DOHH2 (cell line): Measurements from ENCODE around the gene NDUFS1.

ENCODE experiments used
- H3F3A ChIP-seq: fragments of 200-600 bp; sonication (generic), shearing (Covaris generic); 2 replicates; pipeline ENCODE4 v1.6.0; 2016; ENCODE audit warnings: antibody characterized with exemption, mild to moderate bottlenecking; ENCODE audit not compliant: control insufficient read depth, insufficient read depth
- H3K27ac ChIP-seq: fragments of 200-600 bp; sonication (generic); 2 replicates; pipeline ENCODE4 v1.5.1; 2014; ENCODE audit warnings: low read depth, mild to moderate bottlenecking, low read length, moderate library complexity
- H3K27me3 ChIP-seq: fragments of 200-600 bp; sonication (generic); 2 replicates; pipeline ENCODE4 v1.6.1; 2014; ENCODE audit warnings: mild to moderate bottlenecking, low read length, mixed read lengths; ENCODE audit not compliant: control insufficient read depth
- H3K36me3 ChIP-seq: fragments of 200-600 bp; sonication (generic); 2 replicates; pipeline ENCODE4 v1.6.1; 2014; ENCODE audit warnings: mild to moderate bottlenecking, low read length, moderate library complexity, mixed read lengths; ENCODE audit not compliant: control insufficient read depth
- H3K4me1 ChIP-seq: fragments of 200-600 bp; sonication (generic); 2 replicates; pipeline ENCODE4 v1.6.1; 2014; ENCODE audit warnings: mild to moderate bottlenecking, low read length, mixed read lengths; ENCODE audit not compliant: control insufficient read depth
- H3K4me2 ChIP-seq: fragments of 200-600 bp; sonication (generic); 2 replicates; pipeline ENCODE4 v1.6.0; 2014; ENCODE audit warnings: mild to moderate bottlenecking, low read length, moderate library complexity
- H3K4me3 ChIP-seq: fragments of 200-600 bp; sonication (generic); 2 replicates; pipeline ENCODE4 v1.5.1; 2014; ENCODE audit warnings: mild to moderate bottlenecking, low read length, mixed read lengths
- H3K79me2 ChIP-seq: fragments of 200-600 bp; sonication (generic); 2 replicates; pipeline ENCODE4 v1.6.1; 2014; ENCODE audit warnings: mild to moderate bottlenecking, low read length, mixed read lengths; ENCODE audit not compliant: control insufficient read depth
- H3K9me2 ChIP-seq: fragments of 200-600 bp; sonication (generic); replicated peaks from 2 replicates; pipeline ENCODE4 v1.6.1; 2014; ENCODE audit warnings: mild to moderate bottlenecking, low read length, mixed read lengths; ENCODE audit not compliant: control insufficient read depth
- H3K9me3 ChIP-seq: fragments of 200-600 bp; sonication (generic); 2 replicates; pipeline ENCODE4 v1.6.1; 2014; ENCODE audit warnings: antibody characterized with exemption, low read length, mixed read lengths; ENCODE audit not compliant: control insufficient read depth, insufficient read depth
- H4K20me1 ChIP-seq: fragments of 200-600 bp; sonication (generic); 2 replicates; pipeline ENCODE4 v1.6.0; 2014; ENCODE audit warnings: low read depth, mild to moderate bottlenecking, antibody characterized with exemption, low read length, moderate library complexity; ENCODE audit not compliant: control insufficient read depth, insufficient read depth
- CTCF ChIP-seq: fragments of 200-600 bp; sonication (generic); IDR thresholded peaks from one replicate; pipeline ENCODE4 v1.5.1; 2014; ENCODE audit warnings: antibody characterized with exemption, mild to moderate bottlenecking, low read depth, low read length; ENCODE audit not compliant: poor library complexity, severe bottlenecking
- EZH2phosphoT487 ChIP-seq: fragments of 200-600 bp; sonication (generic); IDR thresholded peaks from 2 replicates; pipeline ENCODE4 v1.6.1; 2017; ENCODE audit warnings: borderline replicate concordance, mild to moderate bottlenecking, antibody characterized with exemption, low read length, moderate library complexity, mixed read lengths

NDUFS1 gene

GRCh38 chr2:206145665-206146064 lies 13.6 kb downstream of the NDUFS1 start:
- TF ChIP-seq EZH2phosphoT487 (no peak), CTCF (no peak)

GRCh38 chr2:206144383-206144782 lies 14.9 kb downstream of the NDUFS1 start:
- Histone ChIP-seq H3K4me2 (no peak overlapping the region), H3F3A (0 out of 2 replicates have a peak, but pooled peaks cover 3% of the 10 kb centered on the region), H3K9me3 (no peaks in the 10 kb centered on the region), H3K36me3 (peaks cover 90% of the 10 kb centered on the region), H3K4me3 (no peak overlapping the region), H3K4me1 (no peaks in the 10 kb centered on the region), H3K79me2 (no peaks in the 10 kb centered on the region), H3K9me2 (no peaks in the 10 kb centered on the region), H3K27me3 (no peaks in the 10 kb centered on the region), H3K27ac (no peak overlapping the region), H4K20me1 (no peaks in the 10 kb centered on the region)
- no peak for TF ChIP-seq CTCF
- TF ChIP-seq EZH2phosphoT487 = no peak

More at GRCh38 chr2:206145665-206146064, 13.6 kb downstream of the NDUFS1 start:
- H3K27ac ChIP-seq = no peak overlapping the region
- H4K20me1 ChIP-seq = 0 out of 2 replicates have a peak, but pooled peaks cover 1% of the 10 kb centered on the region
- H3K4me2 ChIP-seq = no peak overlapping the region
- H3K4me3 ChIP-seq = no peak overlapping the region
- no peaks in the 10 kb centered on the region for H3K27me3 ChIP-seq
- peaks cover 3% of the 10 kb centered on the region for H3K4me1 ChIP-seq
- H3K79me2 ChIP-seq = peaks cover 7% of the 10 kb centered on the region
- peaks cover 91% of the 10 kb centered on the region for H3K36me3 ChIP-seq
- no peaks in the 10 kb centered on the region for H3K9me3 ChIP-seq
- H3K9me2 ChIP-seq = no peaks in the 10 kb centered on the region
- H3F3A ChIP-seq = 0 out of 2 replicates have a peak, but pooled peaks cover 3% of the 10 kb centered on the region

- no peaks in the 10 kb centered on the region for H3K79me2 ChIP-seq
- no peaks in the 10 kb centered on the region for H3K27me3 ChIP-seq
- H3K27ac ChIP-seq = no peak overlapping the region
- 0 out of 2 replicates have a peak, but pooled peaks cover 3% of the 10 kb centered on the region for H3F3A ChIP-seq
- no peaks in the 10 kb centered on the region for H3K4me1 ChIP-seq
- TF ChIP-seq CTCF (no peak), EZH2phosphoT487 (no peak)
- no peaks in the 10 kb centered on the region for H4K20me1 ChIP-seq
- no peak overlapping the region for H3K4me3 ChIP-seq
- peaks cover 85% of the 10 kb centered on the region for H3K36me3 ChIP-seq
- H3K9me2 ChIP-seq = no peaks in the 10 kb centered on the region
- no peaks in the 10 kb centered on the region for H3K9me3 ChIP-seq
- no peak overlapping the region for H3K4me2 ChIP-seq
These were observed 15.8 kb downstream of the NDUFS1 start for GRCh38 chr2:206143451-206143850.
